NCI-H128 (cell line): ENCODE results near the gene N4BP2L1.
A peak's percentile ranks its signal among the peaks of the same experiment; 100 is the strongest.

Source experiments
- DNase-seq: peaks from one replicate; lab custom pipeline; 2025; ENCODE audit not compliant: unreplicated experiment; lab: John Stamatoyannopoulos, UW

Gene N4BP2L1

DNA sequence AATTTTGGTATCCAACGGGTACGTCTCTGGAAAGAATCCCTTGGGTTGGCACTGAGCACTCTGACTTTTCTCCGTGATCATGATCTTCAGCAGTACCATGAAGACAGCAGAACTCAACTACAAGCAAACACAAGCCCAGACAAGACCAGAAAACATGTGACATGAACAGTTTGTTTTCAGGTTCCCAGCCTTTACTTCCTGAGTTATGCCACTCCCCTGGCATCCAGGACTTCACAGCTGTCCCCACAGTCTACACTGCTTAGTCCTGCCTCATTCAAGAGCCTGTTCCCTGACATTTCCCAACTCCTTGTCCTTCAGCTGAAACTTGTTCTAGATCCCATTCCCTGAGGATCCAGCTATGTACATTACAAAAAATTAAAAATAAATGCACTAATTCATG is 4.9 kb upstream of the N4BP2L1 start:
- no peak for DNase-seq

DNA sequence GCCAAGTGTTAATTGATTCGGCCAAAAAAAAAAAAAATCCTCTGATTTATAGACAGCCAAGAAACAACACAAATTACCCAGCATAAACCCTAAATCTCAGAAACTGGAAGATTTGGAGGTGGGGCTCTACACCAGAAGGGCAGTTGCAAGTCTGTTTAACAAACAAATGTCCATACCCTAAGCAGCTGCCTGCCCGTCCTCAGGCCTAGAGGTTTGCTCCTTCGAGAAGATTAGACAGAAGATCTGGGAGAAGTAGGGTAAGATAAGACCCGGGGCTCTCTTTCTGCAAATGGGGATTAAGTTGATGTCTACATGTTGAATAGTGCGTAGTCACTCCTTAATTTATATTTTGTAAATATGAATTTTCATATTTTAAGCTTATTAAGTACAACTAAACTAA is 3.4 kb upstream of the N4BP2L1 start:
- no peak for DNase-seq

- DNase-seq = no peak
Observed at GRCh38 chr13:32430018-32430747, 2.3 kb upstream of the N4BP2L1 start.

- DNase-seq = no peak
Observed at GRCh38 chr13:32429433-32429909, 1.5 kb upstream of the N4BP2L1 start.

DNA sequence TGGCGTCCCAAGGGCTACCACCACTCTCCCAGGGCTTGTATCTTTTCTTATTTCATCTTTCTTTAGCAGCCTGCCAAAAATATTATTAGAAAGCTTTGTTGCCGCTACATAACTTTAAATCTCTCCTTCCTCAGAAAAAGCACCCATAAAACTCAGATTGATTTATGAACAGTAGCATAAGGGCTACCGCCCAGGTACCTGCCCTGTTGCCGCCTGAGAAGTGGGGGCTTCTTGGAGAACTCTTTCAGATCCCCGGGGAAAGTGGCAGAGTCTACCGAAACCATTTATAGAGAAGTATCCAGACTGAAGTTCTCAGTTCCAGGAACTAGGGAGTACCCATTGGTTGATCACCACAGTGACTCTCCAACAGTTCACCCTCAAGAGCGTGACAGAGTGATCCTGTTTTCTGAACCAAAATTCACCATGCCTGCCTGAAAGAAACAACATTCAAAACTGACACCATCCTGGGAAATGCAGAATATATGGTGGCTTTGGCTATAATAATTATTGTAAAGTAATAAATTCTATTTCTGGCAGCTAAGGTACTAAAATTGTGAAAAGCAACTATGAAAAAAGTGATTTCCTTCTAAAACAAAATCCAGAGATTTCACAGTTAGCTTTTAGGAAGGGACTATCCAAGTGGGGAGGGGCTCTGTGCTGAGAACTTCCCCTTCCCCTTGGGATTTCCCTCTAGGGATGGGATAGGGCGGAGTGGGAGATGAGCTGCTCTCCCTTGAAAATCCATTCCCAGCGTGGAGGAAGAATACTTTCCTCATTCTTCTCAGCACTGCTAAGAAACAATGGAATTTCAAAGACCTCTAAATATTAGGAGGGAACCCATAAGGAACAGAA is 877 bp upstream of the N4BP2L1 start:
- DNase-seq = no peak

DNA sequence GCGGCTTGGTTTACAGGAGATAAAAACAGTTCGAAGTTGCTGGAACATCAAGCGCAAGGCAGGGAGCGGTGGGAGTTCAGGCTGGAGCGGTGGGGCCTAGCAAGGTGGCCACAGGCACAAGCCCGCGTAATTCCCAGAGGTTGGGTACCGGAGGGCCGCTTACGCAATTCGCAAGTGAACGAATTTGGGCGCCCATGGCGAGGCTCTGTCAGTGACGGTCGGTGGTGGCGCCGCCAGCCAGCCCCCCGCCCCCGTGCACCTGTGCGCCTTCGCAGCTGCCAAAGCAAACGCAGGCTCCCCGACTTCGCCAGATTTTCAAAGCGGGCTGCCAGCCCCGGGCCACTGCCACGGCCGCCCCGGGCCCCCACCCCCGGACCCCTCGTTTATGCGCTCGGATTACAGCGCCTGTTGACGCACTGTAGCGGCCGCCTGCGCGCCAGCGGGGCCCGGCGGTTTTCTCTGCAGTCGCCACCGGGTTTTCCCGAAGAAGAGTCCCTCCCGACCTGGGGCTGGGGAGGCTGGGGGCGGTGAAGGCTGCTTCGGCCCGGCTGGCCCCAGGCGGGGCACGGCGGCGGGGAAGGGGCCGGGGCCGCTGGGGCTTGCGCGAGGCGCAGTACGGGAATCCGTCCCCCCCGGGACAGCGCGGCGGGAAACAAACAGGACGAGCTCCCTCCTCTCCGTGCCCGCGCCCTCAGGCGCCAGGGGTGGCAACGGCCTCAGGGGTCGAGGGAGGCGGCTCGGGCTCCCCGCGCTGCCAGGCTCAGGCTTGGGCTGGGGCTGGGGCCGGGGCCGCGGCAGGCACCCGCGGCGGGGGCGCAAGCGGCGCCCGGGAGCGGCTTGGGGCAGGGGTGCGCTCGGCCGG is 709 bp downstream of the N4BP2L1 start:
- DNase-seq = peak; percentile 28

- DNase-seq = no peak
Observed at GRCh38 chr13:32426191-32426989, 1.5 kb downstream of the N4BP2L1 start.

DNA sequence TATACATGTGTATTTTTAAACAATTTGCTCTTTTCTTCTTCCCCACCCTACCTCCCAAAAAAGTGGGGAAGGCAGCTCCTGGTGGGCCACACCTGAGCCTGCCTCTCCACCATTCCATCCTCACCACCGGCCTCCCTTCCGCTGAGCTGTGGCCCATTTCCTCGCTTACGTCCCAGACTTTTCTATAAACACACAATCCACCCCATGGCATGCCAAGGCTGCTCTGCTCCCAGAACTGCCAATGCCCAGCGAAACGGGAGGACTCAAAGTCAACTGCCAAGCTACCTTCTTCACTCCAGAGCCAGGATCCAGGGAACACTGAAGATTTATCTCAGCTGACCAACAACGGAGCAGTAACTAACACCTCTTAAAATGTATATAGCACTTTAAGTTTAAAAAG is 2.8 kb downstream of the N4BP2L1 start:
- no peak for DNase-seq

DNA sequence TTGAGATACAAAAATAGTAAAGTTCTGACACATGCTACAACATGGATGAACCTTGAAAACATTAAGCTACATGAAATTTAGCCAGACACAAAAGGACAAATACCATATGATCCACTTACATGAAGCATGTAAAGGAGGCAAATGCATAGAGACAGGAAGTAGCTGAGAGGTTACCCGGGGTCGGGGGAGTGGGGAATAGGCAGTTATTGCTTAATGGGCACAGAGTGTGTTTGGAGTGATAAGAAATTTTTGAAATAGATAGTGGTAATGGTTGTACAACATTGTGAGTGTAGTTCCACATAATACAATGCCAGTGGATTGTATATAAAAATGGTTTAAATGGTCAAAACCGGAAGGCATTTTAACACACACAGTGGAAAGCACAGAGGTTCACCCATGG is 4.3 kb downstream of the N4BP2L1 start:
- DNase-seq = no peak

DNA sequence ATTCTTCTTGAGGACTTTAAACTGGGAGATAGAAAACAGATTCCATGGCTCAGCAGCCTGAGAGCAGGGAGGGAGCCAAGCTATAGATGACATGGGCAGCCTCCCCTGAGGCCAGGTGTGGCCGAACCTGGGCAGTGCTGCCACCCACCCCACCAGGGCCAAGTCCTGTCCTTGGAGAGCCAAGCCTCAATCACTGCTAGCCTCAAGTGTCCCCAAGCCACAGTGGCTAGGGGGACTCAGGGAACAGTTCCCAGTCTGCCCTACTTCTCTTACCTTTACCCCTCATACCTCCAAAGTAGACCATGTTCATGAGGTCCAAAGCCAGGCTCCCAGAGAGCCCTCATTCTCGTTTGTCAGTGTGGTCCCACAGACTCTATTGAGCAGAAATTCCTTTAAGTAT is 8.1 kb downstream of the N4BP2L1 start:
- DNase-seq = no peak

- no peak for DNase-seq
Observed at GRCh38 chr13:32417995-32418394, 9.9 kb downstream of the N4BP2L1 start.

- no peak for DNase-seq
Observed at GRCh38 chr13:32415019-32415418, 12.9 kb downstream of the N4BP2L1 start.

DNA sequence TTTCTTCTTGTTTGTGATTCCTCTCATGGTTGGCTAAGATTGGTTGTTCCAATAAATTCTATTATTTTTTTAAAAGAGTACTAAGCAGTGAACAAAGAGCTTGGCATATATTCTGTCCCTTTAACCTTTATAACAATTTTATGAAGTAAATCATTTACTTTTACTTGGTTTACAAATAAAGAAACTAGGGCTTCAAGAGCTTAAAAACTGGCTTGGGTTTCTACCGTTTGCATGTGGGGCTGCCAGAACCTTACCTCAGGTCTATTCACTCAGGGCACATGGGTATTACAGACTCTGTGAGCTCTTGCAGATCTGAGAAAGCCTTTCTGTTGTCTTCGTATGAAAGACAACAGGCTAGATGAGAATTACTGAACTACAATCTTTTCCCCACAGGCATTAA is 13.3 kb downstream of the N4BP2L1 start:
- DNase-seq = no peak

DNA sequence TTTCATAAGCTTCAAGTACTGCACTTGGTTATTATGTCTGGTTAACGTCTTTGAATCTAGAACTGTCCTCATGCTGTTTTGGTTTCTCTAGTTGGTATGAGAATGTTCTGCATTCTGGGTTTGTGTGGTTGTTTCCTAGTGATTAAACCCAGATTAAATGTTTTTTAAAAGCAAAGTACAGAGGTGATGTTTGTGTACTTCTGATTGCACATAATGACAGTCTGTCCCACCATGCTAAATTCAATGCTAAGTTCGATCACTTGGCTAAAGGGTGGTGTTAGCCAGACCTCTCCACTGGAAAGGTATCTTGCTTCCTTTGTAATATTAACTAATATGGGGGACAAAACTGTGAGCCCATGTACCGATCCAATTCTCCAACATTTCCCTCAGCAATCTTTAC is 14.6 kb downstream of the N4BP2L1 start:
- DNase-seq = no peak

- no peak for DNase-seq
Observed at GRCh38 chr13:32409561-32410421, 18.1 kb downstream of the N4BP2L1 start.

GRCh38 chr13:32409001-32409313 is 19.0 kb downstream of the N4BP2L1 start:
- DNase-seq = no peak

GRCh38 chr13:32408296-32409000 is 19.5 kb downstream of the N4BP2L1 start:
- DNase-seq = peak; percentile 5

DNA sequence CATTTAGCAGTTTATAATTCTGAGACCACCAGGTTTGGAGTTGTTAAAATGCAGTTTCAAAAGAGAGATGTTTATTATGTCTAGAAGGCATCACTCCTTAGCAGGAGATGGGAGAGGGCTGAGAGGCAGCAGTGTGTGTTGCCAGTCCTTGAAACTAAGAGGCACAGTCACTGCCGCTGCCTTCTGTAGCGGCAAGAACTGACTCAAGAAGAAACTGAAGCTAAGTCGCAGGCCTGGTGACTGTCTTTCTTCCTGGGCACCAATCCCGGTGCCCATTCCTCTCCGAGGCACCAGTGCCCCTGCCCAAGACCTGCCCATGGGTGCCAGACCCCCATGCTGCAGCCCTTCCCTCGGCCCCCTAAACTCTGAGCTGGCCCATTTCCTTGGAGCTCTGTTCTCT is 20.1 kb downstream of the N4BP2L1 start:
- DNase-seq = no peak

DNA sequence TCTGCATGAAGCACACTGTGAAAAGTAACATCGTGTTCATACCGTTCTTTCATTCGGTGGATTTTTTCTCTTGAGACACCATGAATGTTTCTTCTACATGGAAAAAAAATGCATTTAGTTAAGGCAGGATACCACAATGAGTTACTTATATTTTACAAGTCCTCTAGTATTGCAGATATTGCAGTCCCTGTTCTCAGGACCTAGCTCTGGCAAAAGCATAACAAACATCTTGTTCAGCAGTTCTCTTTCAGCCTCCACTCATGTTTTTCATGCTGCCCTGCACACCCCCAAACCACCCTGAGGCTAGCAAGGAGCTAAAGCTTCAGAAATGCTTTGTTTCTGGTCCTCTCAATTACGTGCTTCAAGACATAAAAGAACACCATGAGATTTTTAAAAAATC is 24.8 kb downstream of the N4BP2L1 start:
- DNase-seq = no peak
